Spleen (tissue), 11 donors: ENCODE results near the gene CAMK1G. TPM values are rescaled to one million over a fixed set of nuclear protein-coding genes. Genes with fewer than 3 reads are reported as not detected.

Source experiments
- DNase-seq: peaks from one replicate; pipeline ENCODE4 v3.0.0-alpha.2; 2020
- H3K27ac ChIP-seq, 8 donors: fragments of 200-600 bp; sonication (generic) in 7 of 8; 1 replicate in 4 of 8; 2 replicates in 4 of 8; pipeline versions ENCODE4 v1.5.0 to v1.8.0; 2016 to 2021; ENCODE audit warnings: inconsistent platforms in 4 of 8, mild to moderate bottlenecking in 4 of 8, moderate library complexity in 1 of 8
- H3K27me3 ChIP-seq, 7 donors: fragments of 200-600 bp; sonication (generic) in 6 of 7; replicated peaks in 1 of 7; 1 replicate in 4 of 7; 2 replicates in 3 of 7; pipeline versions ENCODE4 v1.5.0 to v1.8.0; 2016 to 2021; ENCODE audit warnings: inconsistent platforms in 3 of 7, mild to moderate bottlenecking in 1 of 7
- H3K36me3 ChIP-seq, 6 donors: fragments of 200-600 bp; sonication (generic) in 5 of 6; 1 replicate in 4 of 6; 2 replicates in 2 of 6; pipeline versions ENCODE4 v1.5.0 to v1.8.0; 2016 to 2021; ENCODE audit warnings: inconsistent platforms in 2 of 6
- H3K4me1 ChIP-seq, 6 donors: fragments of 200-600 bp; sonication (generic) in 5 of 6; 1 replicate in 3 of 6; 2 replicates in 3 of 6; pipeline versions ENCODE4 v1.5.0 to v1.8.0; 2016 to 2021; ENCODE audit warnings: inconsistent platforms in 3 of 6
- H3K4me3 ChIP-seq, 8 donors: fragments of 200-600 bp; sonication (generic) in 7 of 8; 1 replicate in 4 of 8; 2 replicates in 4 of 8; pipeline versions ENCODE4 v1.5.0 to v1.8.0; 2016 to 2021; ENCODE audit warnings: inconsistent platforms in 4 of 8, mild to moderate bottlenecking in 4 of 8, moderate library complexity in 2 of 8
- H3K9me3 ChIP-seq, 8 donors: fragments of 200-600 bp; sonication (generic) in 7 of 8; 1 replicate in 4 of 8; 2 replicates in 4 of 8; pipeline versions ENCODE4 v1.5.0 to v1.8.0; 2016 to 2021; ENCODE audit warnings: inconsistent platforms in 4 of 8
- CTCF ChIP-seq, 11 experiments: fragments of 200-600 bp in 7 of 11; fragments of 450-650 bp in 4 of 11; sonication (generic) in 4 of 11; IDR thresholded peaks in 8 of 11; conservative IDR thresholded peaks in 3 of 11; 1 replicate in 7 of 11; 2 replicates in 4 of 11; pipeline versions ENCODE4 v1.4.0 to v1.8.0; 2016 to 2021; ENCODE audit warnings: antibody characterized with exemption in 11 of 11, inconsistent platforms in 4 of 11, mild to moderate bottlenecking in 1 of 11
- POLR2A ChIP-seq, 3 donors: fragments of 450-650 bp; IDR thresholded peaks; one replicate each; pipeline ENCODE4 v1.5.1; 2017; ENCODE audit warnings: antibody characterized with exemption in 3 of 3, mild to moderate bottlenecking in 1 of 3
- POLR2AphosphoS5 ChIP-seq, 3 donors: sonication (generic); formaldehyde crosslinking; IDR thresholded peaks; one replicate each; pipeline ENCODE4 v1.5.1; 2017; ENCODE audit warnings: antibody characterized with exemption in 3 of 3
- WGBS, 5 donors: extraction: QIAGEN DNeasy Blood & Tissue Kit in 3 of 5; methylation state at CpG; one replicate each; pipeline versions ENCODE4 v1.1.5 to v1.1.7; 2013 to 2018; 5-methylcytosine and 5-hydroxymethylcytosine counted together
- intact Hi-C: fragments of 100-400 bp; cut with DNase I; formaldehyde crosslinking; loops from one replicate; pipeline ENCODE4 v1.15.0; 2023; ENCODE audit warnings: low total_unique reads
- polyA plus RNA-seq, 3 donors: library from polyadenylated mRNA; stranded (reverse); fragments of 200-250 nt; gene quantifications; one replicate each; pipeline ENCODE4 v1.2.1, GENCODE V29; 2013
- total RNA-seq, 7 donors: library from RNA; depleted of rRNA in 3 of 7; stranded (reverse); fragments of >200 nt in 3 of 7; fragmentation: NEBNext Ultra II Directional in 4 of 7; extraction: Animal tissue kit (Norgen Biotek cat#: 25700) in 4 of 7; gene quantifications; one replicate each; pipeline versions ENCODE4 v1.1.0 to v1.2.1, GENCODE V29; 2016 to 2021
- donor health status: healthy with polysubstance abuse.
- donor health status: DM: no; HTN: no; CAD: no; lungs with moderate emphysema.
- donor health status: DM: no; HTN: no; CAD: no.
- donor health status: Bipolar disorder and iron deficiency.
- donor health status: healthy.
- donor health status: DM: no; HTN: no; CAD: no.
- donor health status: DM: yes; HTN: yes; CAD: no.

The CAMK1G gene
- total and polyA plus RNA-seq, 10 donors: 0.68 to 12.2 (median 3.0) TPM

- 78 to 92% (median 81%) methylated on average over 3 of the region's 3 CpGs for WGBS, 5 donors
- TF ChIP-seq POLR2A (IDR thresholded peaks at IDR 0.05) (no peak), POLR2AphosphoS5 (IDR thresholded peaks at IDR 0.05) (no peak), CTCF (IDR thresholded peaks at IDR 0.05 in 8 of 11, conservative IDR thresholded peaks at IDR 0.05 in 3 of 11) (no peak)
- DNase-seq: no peak
- no peaks in the 10 kb centered on the region for H3K36me3 ChIP-seq
- peaks cover 0 to 10% (median 0%) of the 10 kb centered on the region in 7 donors for H3K27me3 ChIP-seq
- peak overlapping the region in 1 of 8 donors; percentile 22 for H3K27ac ChIP-seq
- H3K4me1 ChIP-seq: peaks cover 0 to 44% (median 22%) of the 10 kb centered on the region in 6 donors
- intact Hi-C loops: loop anchor here (10.0 kb wide), 1 partner anchor 46 kb away; no protein-coding TSS in a partner anchor
- H3K9me3 ChIP-seq: no peaks in the 10 kb centered on the region
- no peak overlapping the region for H3K4me3 ChIP-seq
Measured at GRCh38 chr1:209620487-209620884, 37.0 kb downstream of the CAMK1G start.

DNA sequence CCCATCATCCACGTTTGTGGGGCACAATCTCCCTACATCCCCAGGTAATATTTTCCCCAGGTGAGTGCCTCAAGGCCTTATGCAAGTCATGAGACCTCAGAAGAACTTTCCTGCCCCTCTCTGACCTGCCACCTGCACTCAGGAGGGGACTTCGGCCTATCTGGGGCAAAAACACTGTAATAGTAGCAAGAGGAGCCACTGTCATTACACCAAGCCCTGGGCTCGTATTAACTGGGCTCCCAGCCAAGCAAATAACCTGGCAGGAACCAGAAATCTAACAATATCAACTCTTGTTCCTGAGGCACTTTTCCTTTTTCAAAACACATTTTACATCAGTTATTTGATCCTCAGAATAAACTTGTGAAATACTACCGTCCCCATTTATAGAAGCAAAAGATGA, 37.8 kb downstream of the CAMK1G start:
- TF ChIP-seq POLR2A (IDR thresholded peaks at IDR 0.05): no peak
- TF ChIP-seq POLR2AphosphoS5 (IDR thresholded peaks at IDR 0.05): no peak
- no peak for TF ChIP-seq CTCF (IDR thresholded peaks at IDR 0.05 in 8 of 11, conservative IDR thresholded peaks at IDR 0.05 in 3 of 11)
- H3K4me1 ChIP-seq: peaks cover 0 to 52% (median 26%) of the 10 kb centered on the region in 6 donors
- H3K36me3 ChIP-seq: no peaks in the 10 kb centered on the region
- WGBS, 5 donors: 39 to 61% (median 47%) methylated on average over 4 of the region's 4 CpGs
- intact Hi-C loops: loop anchor here (10.0 kb wide), 1 partner anchor 46 kb away; no protein-coding TSS in a partner anchor
- H3K27ac ChIP-seq: peak overlapping the region in 2 of 8 donors; percentile 17 to 22
- H3K27me3 ChIP-seq: peaks cover 0 to 8% (median 0%) of the 10 kb centered on the region in 7 donors
- DNase-seq: no peak
- no peaks in the 10 kb centered on the region for H3K9me3 ChIP-seq
- no peak overlapping the region for H3K4me3 ChIP-seq

DNA sequence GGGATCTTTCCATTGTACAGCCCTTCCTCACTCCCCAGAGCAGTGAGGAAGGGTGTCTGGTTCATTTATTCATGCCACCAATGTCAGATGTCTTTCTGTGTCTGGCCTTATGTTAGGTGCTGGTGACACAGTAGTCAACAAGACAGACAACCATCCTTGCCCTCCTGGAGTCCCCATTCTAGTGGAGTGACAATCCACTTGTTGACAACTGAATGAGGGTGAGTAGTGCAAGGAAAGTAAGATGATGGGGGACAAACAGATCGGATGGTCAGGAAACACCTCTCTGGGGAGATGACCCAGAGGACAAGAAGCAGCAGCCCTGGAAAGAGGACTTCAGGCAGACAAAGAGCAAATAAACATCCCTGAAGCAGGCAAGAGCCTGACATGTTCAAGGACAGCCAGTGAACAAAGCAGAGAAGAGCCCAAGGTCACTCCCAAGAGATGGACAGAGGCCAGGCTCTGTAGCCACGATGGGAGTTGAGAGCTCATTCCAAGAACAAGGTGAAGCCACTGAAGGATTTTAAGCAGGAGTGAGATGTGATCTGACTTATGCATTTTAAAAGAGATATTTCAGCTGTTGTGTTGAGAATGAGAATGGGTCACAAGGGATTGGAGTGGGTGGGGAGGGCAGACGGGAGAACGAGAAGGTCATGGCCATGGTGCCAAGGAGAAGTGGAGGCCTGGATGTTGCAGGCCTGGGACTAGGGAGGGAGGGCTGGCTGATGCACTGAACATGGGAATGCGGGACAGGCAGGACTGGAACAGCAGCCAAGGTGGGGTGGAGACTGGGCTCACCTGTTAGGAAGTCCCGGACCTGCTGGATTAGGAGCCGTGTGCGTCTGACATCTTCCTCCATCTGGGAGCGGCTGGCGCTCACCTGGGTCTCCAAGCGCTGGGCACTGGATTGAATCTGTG, 38.5 kb downstream of the CAMK1G start:
- WGBS, 5 donors: 76 to 89% (median 83%) methylated on average over 11 of the region's 11 CpGs
- H3K27ac ChIP-seq: no peak overlapping the region
- H3K27me3 ChIP-seq: peaks cover 0 to 8% (median 0%) of the 10 kb centered on the region in 7 donors
- TF ChIP-seq POLR2A (IDR thresholded peaks at IDR 0.05): no peak
- no peak for TF ChIP-seq CTCF (IDR thresholded peaks at IDR 0.05 in 8 of 11, conservative IDR thresholded peaks at IDR 0.05 in 3 of 11)
- TF ChIP-seq POLR2AphosphoS5 (IDR thresholded peaks at IDR 0.05): no peak
- intact Hi-C loops: loop anchor here (10.0 kb wide), 1 partner anchor 47 kb away; no protein-coding TSS in a partner anchor
- H3K36me3 ChIP-seq: no peaks in the 10 kb centered on the region
- H3K4me3 ChIP-seq: no peak overlapping the region
- H3K9me3 ChIP-seq: no peaks in the 10 kb centered on the region
- no peak for DNase-seq
- peaks cover 5 to 60% (median 32%) of the 10 kb centered on the region in 6 donors for H3K4me1 ChIP-seq
